GM21367 (cell line): ENCODE data around the gene GDF9.

Experiments used
- ATAC-seq: cut with Tn5 transposase; IDR thresholded peaks from one replicate; pipeline ENCODE4 v1.9.1; 2021; ENCODE audit not compliant: unreplicated experiment

Gene GDF9

GRCh38 chr5:132866342-132867045 is at the start of gene GDF9, which contains the start of gene UQCRQ:
GDF9 (minus strand) TSS chr5:132866469; CDS start chr5:132864533, 1,936 bp downstream.
UQCRQ (plus strand) TSS chr5:132866642; CDS start chr5:132866882, 240 bp downstream.
- ATAC-seq, result peak; percentile 97

- ATAC-seq, result no peak
These were observed 49.4 kb upstream of the GDF9 start for GRCh38 chr5:132915681-132916080.

GRCh38 chr5:132909702-132910101 is 43.4 kb upstream of the GDF9 start:
- no peak for ATAC-seq

GRCh38 chr5:132907161-132907560 is 40.9 kb upstream of the GDF9 start:
- ATAC-seq, result no peak

GRCh38 chr5:132905938-132906337 is 39.7 kb upstream of the GDF9 start:
- no peak for ATAC-seq

- no peak for ATAC-seq
These were observed 35.5 kb upstream of the GDF9 start for GRCh38 chr5:132901730-132902129.

- ATAC-seq, result no peak
These were observed 34.8 kb upstream of the GDF9 start for GRCh38 chr5:132901036-132901435.

GRCh38 chr5:132898094-132898493 is 31.8 kb upstream of the GDF9 start:
- ATAC-seq, result no peak

- ATAC-seq, result no peak
These were observed 30.4 kb upstream of the GDF9 start for GRCh38 chr5:132896685-132897084.

GRCh38 chr5:132895719-132896305 is 29.5 kb upstream of the GDF9 start:
- no peak for ATAC-seq

GRCh38 chr5:132890817-132891216 is 24.5 kb upstream of the GDF9 start:
- ATAC-seq, result no peak

- no peak for ATAC-seq
These were observed 23.2 kb upstream of the GDF9 start for GRCh38 chr5:132889501-132889900.

GRCh38 chr5:132887283-132887682 is 21.0 kb upstream of the GDF9 start:
- ATAC-seq, result no peak

GRCh38 chr5:132886064-132886823 is 20.0 kb upstream of the GDF9 start:
- ATAC-seq, result no peak

GRCh38 chr5:132884548-132884947 is 18.3 kb upstream of the GDF9 start:
- ATAC-seq, result no peak

- no peak for ATAC-seq
These were observed 17.1 kb upstream of the GDF9 start for GRCh38 chr5:132883261-132883834.

- ATAC-seq, result no peak
These were observed 11.7 kb upstream of the GDF9 start for GRCh38 chr5:132877938-132878337.

- no peak for ATAC-seq
These were observed 11.2 kb upstream of the GDF9 start for GRCh38 chr5:132877466-132877865.

- no peak for ATAC-seq
These were observed 9.9 kb upstream of the GDF9 start for GRCh38 chr5:132876020-132876759.

- ATAC-seq, result no peak
These were observed 7.6 kb upstream of the GDF9 start for GRCh38 chr5:132873930-132874271.
